NK-92 (cell line): ENCODE results near the gene PPT2.

Experiments
- DNase-seq: peaks from one replicate; lab custom pipeline; 2025; ENCODE audit not compliant: unreplicated experiment; lab: John Stamatoyannopoulos, UW

The PPT2 gene

DNA sequence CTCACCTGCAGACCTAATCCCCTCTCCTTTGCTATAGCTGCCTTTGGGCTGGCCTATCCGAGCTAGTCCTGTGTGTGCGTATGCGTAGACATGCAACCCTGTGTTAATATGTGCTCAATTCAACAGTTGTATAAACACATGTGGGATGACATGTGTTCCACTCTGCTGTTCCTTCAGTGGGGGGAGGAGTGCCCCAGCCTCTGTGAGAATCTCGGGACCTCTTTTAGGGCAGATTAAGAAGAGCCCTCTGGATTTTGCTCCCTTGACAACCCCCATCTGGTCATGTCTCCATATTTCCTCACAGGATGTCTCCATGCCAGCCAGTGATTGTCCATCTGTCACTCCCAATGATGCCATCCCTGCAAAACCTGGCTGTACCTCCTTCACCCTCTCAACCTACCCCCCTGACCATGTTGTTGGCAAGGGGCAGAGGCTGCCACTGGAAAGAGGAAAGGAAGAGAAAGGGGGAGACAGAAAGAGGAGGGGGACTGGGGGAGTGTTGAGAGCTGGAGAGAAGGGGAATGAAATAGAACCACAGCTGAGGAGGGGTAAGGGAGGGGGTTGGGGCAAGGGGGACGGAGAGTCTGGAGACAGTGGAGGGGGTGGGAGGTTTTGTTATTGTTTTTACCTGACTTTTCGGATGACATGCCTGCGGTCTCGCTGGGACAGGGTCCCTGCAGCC is 2.6 kb upstream of the PPT2 start:
- no peak for DNase-seq

- no peak for DNase-seq
Observed at GRCh38 chr6:32151863-32152768, 1.8 kb upstream of the PPT2 start, which contains the start of gene PRRT1. Gene PRRT1 (minus strand): TSS chr6:32151939. CDS start chr6:32151827, 112 bp downstream.

- no peak for DNase-seq
Observed at GRCh38 chr6:32152769-32153563, 975 bp upstream of the PPT2 start.

DNA sequence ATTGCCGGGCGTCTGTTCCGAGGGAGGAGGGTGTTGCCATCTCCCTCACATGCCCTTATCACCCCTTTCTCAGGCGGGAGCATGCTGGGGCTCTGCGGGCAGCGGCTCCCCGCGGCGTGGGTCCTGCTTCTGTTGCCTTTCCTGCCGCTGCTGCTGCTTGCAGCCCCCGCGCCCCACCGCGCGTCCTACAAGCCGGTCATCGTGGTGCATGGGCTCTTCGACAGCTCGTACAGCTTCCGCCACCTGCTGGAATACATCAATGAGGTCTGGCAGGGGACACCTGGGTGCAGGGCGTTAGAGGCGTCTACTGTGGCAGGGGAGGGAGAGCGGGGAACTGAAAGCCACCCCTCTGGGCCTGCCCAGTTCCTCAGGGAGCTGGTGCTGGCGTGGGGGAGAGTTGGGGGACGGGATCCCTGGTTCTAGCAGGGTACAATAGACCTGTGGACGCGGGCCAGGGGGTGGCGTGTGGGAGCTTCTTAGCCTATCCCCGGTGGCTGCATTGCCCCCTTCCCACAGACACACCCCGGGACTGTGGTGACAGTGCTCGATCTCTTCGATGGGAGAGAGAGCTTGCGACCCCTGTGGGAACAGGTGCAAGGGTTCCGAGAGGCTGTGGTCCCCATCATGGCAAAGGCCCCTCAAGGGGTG is 697 bp downstream of the PPT2 start:
- no peak for DNase-seq

DNA sequence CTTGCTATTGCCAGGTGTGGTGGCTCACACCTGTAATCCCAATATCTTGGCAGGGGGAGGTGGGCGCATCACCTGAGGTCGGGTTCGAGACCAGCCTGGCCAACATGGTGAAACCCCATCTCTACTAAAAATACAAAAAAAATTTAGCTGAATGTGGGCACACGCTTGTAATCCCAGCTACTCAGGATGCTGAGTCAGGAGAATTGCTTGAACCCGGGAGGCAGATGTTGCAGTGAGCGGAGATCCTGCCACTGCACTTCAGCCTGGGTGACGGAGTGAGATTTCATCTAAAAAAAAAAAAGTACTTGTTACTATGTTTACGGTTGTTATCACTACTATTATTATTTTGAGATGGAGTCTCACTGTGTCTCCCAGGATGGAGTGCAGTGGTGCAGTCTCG is 3.0 kb downstream of the PPT2 start:
- DNase-seq = no peak

DNA sequence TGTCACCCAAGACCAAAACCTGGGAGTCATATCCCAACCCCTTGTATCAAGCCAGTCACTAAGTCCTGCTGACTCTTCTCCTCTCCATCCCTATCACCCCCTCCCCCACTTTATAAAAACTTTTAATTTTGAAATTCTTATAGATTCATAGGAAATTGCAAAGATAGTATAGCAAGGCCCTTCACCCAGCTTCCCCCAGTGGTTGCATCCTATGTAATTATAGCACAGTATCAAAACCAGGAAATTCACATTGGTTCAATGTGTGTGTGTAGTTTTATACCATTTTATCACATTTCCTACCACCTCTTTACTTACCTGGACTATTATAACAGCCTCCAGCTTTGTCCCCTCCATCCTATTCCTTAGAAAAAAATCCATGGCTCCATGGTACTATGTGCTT is 4.1 kb downstream of the PPT2 start:
- no peak for DNase-seq

DNA sequence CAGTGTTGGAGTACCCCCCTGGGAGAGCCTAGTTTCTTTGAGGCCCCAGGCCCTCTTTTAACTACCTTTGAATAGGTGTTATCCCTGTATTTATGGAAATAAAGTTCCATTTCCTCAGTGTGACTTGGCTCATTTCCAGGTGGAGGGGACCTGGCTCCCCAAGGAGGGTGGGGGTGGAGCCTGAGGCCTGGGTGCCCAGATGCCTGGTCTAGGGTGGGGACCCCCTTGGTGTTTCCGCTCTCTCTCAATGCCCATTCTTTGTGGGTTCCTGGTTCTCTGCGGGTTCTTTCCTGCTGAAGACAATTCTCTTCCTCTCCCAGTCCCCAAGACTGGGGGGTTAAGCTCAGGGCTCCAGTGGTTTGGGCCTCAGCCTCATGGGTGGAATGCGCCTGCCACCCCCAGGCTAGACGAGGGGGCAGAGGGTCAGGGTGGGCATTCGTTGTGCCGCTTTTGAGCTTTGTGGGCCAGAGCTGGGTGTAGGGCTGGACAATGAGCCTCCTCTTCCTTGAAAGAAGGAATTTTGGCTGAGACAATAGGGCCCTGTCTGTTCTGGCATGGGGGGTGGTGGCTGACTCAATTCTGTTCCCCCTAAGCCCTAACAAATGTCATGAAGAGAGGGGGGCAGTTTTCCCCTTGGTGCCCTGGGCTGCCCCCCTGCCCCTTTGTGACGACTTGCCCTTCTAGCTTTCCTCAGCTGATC is 9.8 kb downstream of the PPT2 start:
- DNase-seq = no peak

GRCh38 chr6:32164295-32164694 is 10.4 kb downstream of the PPT2 start, which contains the start of gene EGFL8:
Gene EGFL8 (plus strand): TSS chr6:32164595. CDS start chr6:32166166, 1,571 bp downstream.
- no peak for DNase-seq

GRCh38 chr6:32166411-32167061 is 12.6 kb downstream of the PPT2 start:
- DNase-seq = no peak

DNA sequence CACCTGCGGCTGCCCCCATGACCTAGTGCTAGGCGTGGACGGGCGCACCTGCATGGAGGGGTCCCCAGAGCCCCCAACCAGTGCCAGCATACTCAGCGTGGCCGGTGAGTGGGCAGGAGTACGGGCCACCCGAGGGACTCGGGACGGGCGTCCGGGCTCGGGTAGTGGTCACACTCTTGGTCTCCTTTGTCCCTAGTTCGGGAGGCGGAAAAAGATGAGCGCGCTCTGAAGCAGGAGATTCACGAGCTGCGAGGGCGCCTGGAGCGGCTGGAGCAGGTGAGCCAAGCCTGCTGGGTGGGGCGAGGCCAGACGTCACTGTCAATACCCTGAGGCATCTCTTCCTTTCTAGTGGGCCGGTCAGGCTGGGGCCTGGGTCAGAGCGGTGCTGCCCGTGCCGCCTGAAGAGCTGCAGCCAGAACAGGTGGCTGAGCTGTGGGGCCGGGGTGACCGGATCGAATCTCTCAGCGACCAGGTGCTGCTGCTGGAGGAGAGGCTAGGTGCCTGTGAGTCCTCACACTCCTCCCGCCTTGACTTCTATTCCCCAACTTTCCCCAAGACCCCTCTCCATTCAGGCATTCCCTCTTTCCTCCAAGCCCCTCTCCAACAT is 13.3 kb downstream of the PPT2 start:
- no peak for DNase-seq

GRCh38 chr6:32167761-32168262 is 13.9 kb downstream of the PPT2 start:
- no peak for DNase-seq

DNA sequence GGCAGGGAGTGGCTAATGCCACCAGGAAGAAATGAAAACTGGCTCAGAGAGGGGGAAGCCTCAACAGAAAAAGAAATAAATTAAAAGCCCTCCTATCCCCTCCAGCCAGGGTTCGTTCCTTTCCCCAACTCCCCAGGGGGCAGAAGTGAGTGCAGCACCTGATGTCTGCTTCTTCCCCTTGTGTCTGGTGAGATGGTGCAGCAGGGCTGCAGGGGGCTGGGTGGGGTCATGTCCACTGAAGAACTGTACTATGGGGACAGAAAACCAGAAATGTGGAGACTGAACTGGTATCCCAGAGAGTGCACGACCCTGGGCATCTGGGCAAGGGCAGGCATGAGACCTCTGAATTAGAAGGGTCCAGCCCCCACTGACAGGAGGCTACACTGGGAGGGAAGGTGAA is 14.4 kb downstream of the PPT2 start:
- DNase-seq = no peak

DNA sequence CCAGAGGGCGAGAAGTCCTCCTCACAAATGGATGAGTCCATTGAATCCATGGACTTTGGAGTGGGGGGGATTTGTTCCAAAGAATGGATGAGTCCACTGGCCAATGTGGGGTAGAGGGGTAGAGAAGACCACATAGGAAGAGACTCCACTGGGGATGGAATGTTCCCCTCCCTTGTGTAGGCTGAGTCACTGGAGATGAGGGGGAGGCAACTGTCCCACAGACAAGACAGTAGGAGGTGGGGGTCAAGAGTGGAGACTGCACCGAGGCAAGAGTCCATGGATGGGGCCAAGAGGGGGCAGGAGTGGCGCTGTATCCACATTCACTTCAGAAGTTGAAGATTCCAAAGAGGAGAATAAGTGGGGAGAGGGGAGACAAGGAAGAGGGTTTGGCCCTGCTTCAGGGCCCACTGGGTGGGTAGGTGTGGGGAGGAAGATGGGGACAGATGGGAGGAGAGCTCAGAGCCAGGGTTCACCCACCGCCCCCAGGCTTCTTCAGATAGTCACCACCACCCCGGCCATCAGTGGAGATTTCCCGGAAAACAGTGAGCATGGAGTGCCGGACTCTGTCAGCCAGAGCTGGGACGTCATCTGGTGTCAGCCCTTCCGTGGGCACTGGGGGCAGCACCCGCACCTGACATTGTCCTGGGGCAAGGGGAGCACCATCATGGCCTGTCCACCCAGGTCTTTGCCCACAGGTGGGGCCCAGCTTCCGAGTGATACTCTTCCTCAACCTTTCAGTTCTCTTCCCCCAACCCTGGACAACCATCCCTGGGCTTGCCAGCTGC is 15.1 kb downstream of the PPT2 start:
- no peak for DNase-seq

GRCh38 chr6:32170294-32170693 is 16.4 kb downstream of the PPT2 start:
- no peak for DNase-seq

DNA sequence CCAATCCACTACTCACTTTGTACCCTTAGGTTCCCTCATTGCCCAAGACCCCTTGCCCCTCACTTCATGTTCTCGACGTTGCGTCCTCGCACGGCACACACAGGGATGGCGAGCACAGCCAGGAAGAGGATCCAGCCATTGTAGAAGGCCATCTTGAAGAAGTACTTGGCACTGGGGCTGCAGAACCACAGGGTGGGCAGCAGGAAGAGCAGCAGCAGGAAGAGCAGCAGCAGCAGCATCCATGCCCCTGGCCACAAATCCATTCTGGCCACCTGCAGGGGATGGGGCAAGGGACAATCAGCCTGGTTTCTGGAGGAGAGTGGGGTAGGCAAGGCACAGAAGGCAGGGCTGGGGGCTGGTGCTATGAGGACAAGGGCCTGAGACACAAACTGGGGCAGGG is 17.3 kb downstream of the PPT2 start:
- DNase-seq = no peak

GRCh38 chr6:32173051-32173727 is 19.2 kb downstream of the PPT2 start:
- DNase-seq = no peak

GRCh38 chr6:32174416-32174815 is 20.5 kb downstream of the PPT2 start:
- no peak for DNase-seq

DNA sequence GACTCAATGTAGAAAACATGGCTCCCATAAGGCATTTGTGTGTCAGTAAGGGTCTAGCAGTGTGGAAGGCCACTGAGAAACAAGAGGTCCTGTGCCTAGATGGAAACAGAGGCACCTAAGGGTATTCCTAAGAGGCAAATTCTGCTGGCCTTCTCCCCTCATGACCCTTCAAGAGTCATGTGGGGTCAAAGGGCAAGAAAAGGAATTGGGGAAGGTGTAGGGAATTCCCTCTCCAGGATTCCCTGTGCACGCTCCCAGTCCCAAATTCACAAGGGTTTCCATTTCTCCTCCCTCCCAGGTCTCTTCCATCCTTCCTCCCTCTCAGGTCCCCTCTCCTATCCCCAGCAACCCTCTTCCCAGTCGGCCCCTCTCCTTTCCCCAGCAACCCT is 21.4 kb downstream of the PPT2 start:
- no peak for DNase-seq
